GM18505 (cell line): ENCODE measurements around the gene WWC1.
A peak's percentile ranks its signal among the peaks of the same experiment; 100 is the strongest.
"Not testable (repeated sequence)": the region's sequence is repeated elsewhere in the genome, so short reads cannot be mapped to it uniquely, and the experiment has no call there.

ENCODE experiments used
- ATAC-seq: cut with Tn5 transposase; IDR thresholded peaks from one replicate; pipeline ENCODE4 v1.9.1; 2021; ENCODE audit not compliant: unreplicated experiment
- POLR2A ChIP-seq: IDR thresholded peaks from 4 replicates; pipeline ENCODE4 v1.6.1; 2011; ENCODE audit warnings: borderline replicate concordance; ENCODE audit not compliant: insufficient read depth, insufficient read length; ENCODE audit errors: extremely low read depth

WWC1 gene

GRCh38 chr5:168307925-168308584, 16.6 kb downstream of the WWC1 start:
- peak; percentile 66 for ATAC-seq
- TF ChIP-seq POLR2A = no peak

GRCh38 chr5:168308976-168309598, 17.6 kb downstream of the WWC1 start:
- no peak for TF ChIP-seq POLR2A

GRCh38 chr5:168310541-168310940, 19.1 kb downstream of the WWC1 start:
- not testable (repeated sequence) for ATAC-seq

More at GRCh38 chr5:168308976-168309598, 17.6 kb downstream of the WWC1 start:
- ATAC-seq = no peak

GRCh38 chr5:168311061-168311566, 19.7 kb downstream of the WWC1 start:
- TF ChIP-seq POLR2A = no peak
- no peak for ATAC-seq

- no peak for ATAC-seq
- no peak for TF ChIP-seq POLR2A
These were observed 21.3 kb downstream of the WWC1 start for GRCh38 chr5:168312606-168313295.

- ATAC-seq = no peak
- TF ChIP-seq POLR2A = no peak
These were observed 22.3 kb downstream of the WWC1 start for GRCh38 chr5:168313596-168314204.

- TF ChIP-seq POLR2A = no peak
- no peak for ATAC-seq
These were observed 23.4 kb downstream of the WWC1 start for GRCh38 chr5:168314735-168315411.

- ATAC-seq = no peak
- no peak for TF ChIP-seq POLR2A
These were observed 24.1 kb downstream of the WWC1 start for GRCh38 chr5:168315416-168316138.

- ATAC-seq = no peak
- no peak for TF ChIP-seq POLR2A
These were observed 24.7 kb downstream of the WWC1 start for GRCh38 chr5:168316139-168316578.

GRCh38 chr5:168317096-168317520, 25.7 kb downstream of the WWC1 start:
- no peak for ATAC-seq
- no peak for TF ChIP-seq POLR2A

GRCh38 chr5:168317521-168318147, 26.2 kb downstream of the WWC1 start:
- no peak for TF ChIP-seq POLR2A
- no peak for ATAC-seq

GRCh38 chr5:168318240-168318639, 26.8 kb downstream of the WWC1 start:
- no peak for TF ChIP-seq POLR2A
- no peak for ATAC-seq
